WI38 (cell line): ENCODE measurements around the gene OGFRL1.

Experiments used
- H3K4me3 ChIP-seq: 2 replicates; pipeline ENCODE4 v1.5.1; 2011; ENCODE audit warnings: low read depth, mild to moderate bottlenecking, control low read depth, low read length
- CTCF ChIP-seq: IDR thresholded peaks from 2 replicates; pipeline ENCODE4 v1.5.1; 2012; ENCODE audit warnings: low read depth, mild to moderate bottlenecking, control low read depth, low read length

Gene OGFRL1

GRCh38 chr6:71299541-71300470 is 11.2 kb downstream of the OGFRL1 start:
- TF ChIP-seq CTCF: no peak
- H3K4me3 ChIP-seq: no peak overlapping the region

- H3K4me3 ChIP-seq: no peak overlapping the region
- no peak for TF ChIP-seq CTCF
These were observed 12.1 kb downstream of the OGFRL1 start for GRCh38 chr6:71300561-71301168.

- H3K4me3 ChIP-seq: no peak overlapping the region
- TF ChIP-seq CTCF: no peak
These were observed 12.9 kb downstream of the OGFRL1 start for GRCh38 chr6:71301546-71301945.

GRCh38 chr6:71309656-71310055 is 21.0 kb downstream of the OGFRL1 start:
- no peak overlapping the region for H3K4me3 ChIP-seq
- no peak for TF ChIP-seq CTCF

GRCh38 chr6:71310261-71310660 is 21.6 kb downstream of the OGFRL1 start:
- no peak for TF ChIP-seq CTCF
- H3K4me3 ChIP-seq: no peak overlapping the region

GRCh38 chr6:71312089-71312488 is 23.5 kb downstream of the OGFRL1 start:
- no peak for TF ChIP-seq CTCF
- H3K4me3 ChIP-seq: no peak overlapping the region

- no peak for TF ChIP-seq CTCF
- no peak overlapping the region for H3K4me3 ChIP-seq
These were observed 28.8 kb downstream of the OGFRL1 start for GRCh38 chr6:71317441-71317840.
